GM12878 (cell line): ENCODE data around the gene IL17RA. TPM values are rescaled to one million over a fixed set of nuclear protein-coding genes. Genes with fewer than 3 reads are reported as not detected.

Experiments used
- ATAC-seq: fragments of 200-7000 bp; cut with Tn5 transposase; 3 replicates; pipeline ENCODE4 v1.9.1; 2020; ENCODE audit warnings: mild to moderate bottlenecking, moderate library complexity
- BruUV-seq: library from RNA; stranded (reverse); fragments of 400-500 nt; replicated peaks from 2 replicates; lab custom pipeline; 2021; lab: Mats Ljungman, UMichigan
- CTCF ChIA-PET: fragments of 300-600 bp; sonication (Branson Sonifier 250); formaldehyde crosslinking; extraction: SDS; loops from one replicate; lab custom pipeline; 2021; ENCODE audit warnings: inconsistent platforms; lab: Yijun Ruan, JAX
- POLR2A ChIA-PET: fragments of 350-600 bp; formaldehyde crosslinking; extraction: SDS; loops from one replicate; lab custom pipeline; 2021; ENCODE audit warnings: inconsistent platforms; lab: Charles Lee
- RAD21 ChIA-PET: fragments of 300-600 bp; sonication (Branson Sonifier 250); formaldehyde crosslinking; loops from one replicate; lab custom pipeline; 2023; ENCODE audit warnings: antibody characterized with exemption; ENCODE audit not compliant: unreplicated experiment; lab: Charles Lee
- SMC1A ChIA-PET: fragments of 300-600 bp; sonication (Branson Sonifier 250); formaldehyde crosslinking; loops from one replicate; lab custom pipeline; 2023; ENCODE audit not compliant: unreplicated experiment, uncharacterized antibody; lab: Charles Lee
- DNase-seq: peaks from one replicate; pipeline ENCODE4 v3.0.0-alpha.2; 2011; ENCODE audit warnings: low read depth, low spot score
- FAIRE-seq: peaks from 3 replicates; lab custom pipeline; 2011; peaks lifted over from hg19 to GRCh38; lab: Jason Lieb, UNC
- H2AFZ ChIP-seq: 2 replicates; pipeline ENCODE4 v1.6.0; 2011; ENCODE audit warnings: low read depth, low read length, control low read depth; ENCODE audit not compliant: control insufficient read depth
- H3K27ac ChIP-seq: 2 replicates; pipeline ENCODE4 v1.5.1; 2011; ENCODE audit warnings: control low read depth; ENCODE audit not compliant: control insufficient read depth, insufficient read depth
- H3K27me3 ChIP-seq, 2 experiments: replicated peaks in 1 of 2; 2 replicates each; pipeline versions ENCODE4 v1.6.0 to v1.6.1; 2011; ENCODE audit warnings: low read length in 1 of 2; ENCODE audit not compliant: control insufficient read depth in 2 of 2, insufficient read depth in 2 of 2
- H3K36me3 ChIP-seq, 2 experiments: 2 replicates each; pipeline ENCODE4 v1.5.1; 2011; ENCODE audit warnings: low read length in 1 of 2; ENCODE audit not compliant: control insufficient read depth in 2 of 2, insufficient read depth in 2 of 2
- H3K4me1 ChIP-seq: 2 replicates; pipeline ENCODE4 v1.6.1; 2011; ENCODE audit warnings: mild to moderate bottlenecking, low read length, moderate library complexity, mixed read lengths; ENCODE audit not compliant: control insufficient read depth, insufficient read depth
- H3K4me2 ChIP-seq: 2 replicates; pipeline ENCODE4 v1.6.0; 2011; ENCODE audit warnings: control low read depth; ENCODE audit not compliant: control insufficient read depth, insufficient read depth
- H3K4me3 ChIP-seq: fragments of 200-600 bp; sonication (generic); 2 replicates; pipeline ENCODE4 v1.5.1; 2016
- H3K79me2 ChIP-seq: 2 replicates; pipeline ENCODE4 v1.6.0; 2011; ENCODE audit warnings: low read length; ENCODE audit not compliant: control insufficient read depth, insufficient read depth
- H3K9ac ChIP-seq: 2 replicates; pipeline ENCODE4 v1.8.0; 2011; ENCODE audit warnings: low read length, control low read depth, mixed read lengths; ENCODE audit not compliant: control insufficient read depth, insufficient read depth
- H3K9me3 ChIP-seq: replicated peaks from 3 replicates; pipeline ENCODE4 v1.5.1; 2011; ENCODE audit warnings: mild to moderate bottlenecking, low read length; ENCODE audit not compliant: control insufficient read depth, insufficient read depth
- H4K20me1 ChIP-seq: 2 replicates; pipeline ENCODE4 v1.6.0; 2011; ENCODE audit not compliant: control insufficient read depth, insufficient read depth
- BACH1 ChIP-seq: fragments of 450-650 bp; IDR thresholded peaks from 2 replicates; pipeline ENCODE4 v1.6.1; 2017; ENCODE audit warnings: mild to moderate bottlenecking, borderline replicate concordance
- BMI1 ChIP-seq: fragments of 450-650 bp; IDR thresholded peaks from 2 replicates; pipeline ENCODE4 v1.6.1; 2016; ENCODE audit warnings: mild to moderate bottlenecking, moderate library complexity, borderline replicate concordance
- CHD2 ChIP-seq: IDR thresholded peaks from 2 replicates; pipeline ENCODE4 v1.6.1; 2011; ENCODE audit warnings: low read depth, low read length, improper control_type of control experiment, borderline replicate concordance
- DPF2 ChIP-seq: fragments of 450-650 bp; IDR thresholded peaks from 2 replicates; pipeline ENCODE4 v1.6.1; 2017; ENCODE audit warnings: mild to moderate bottlenecking
- MEF2A ChIP-seq: IDR thresholded peaks from 2 replicates; pipeline ENCODE4 v1.6.1; 2011; ENCODE audit warnings: low read depth, mild to moderate bottlenecking, low read length, moderate library complexity; ENCODE audit not compliant: insufficient read depth
- POLR2A ChIP-seq: IDR thresholded peaks from 2 replicates; pipeline ENCODE4 v1.6.1; 2011; ENCODE audit warnings: low read depth, mild to moderate bottlenecking, low read length
- POU2F2 ChIP-seq: IDR thresholded peaks from 3 replicates; pipeline ENCODE4 v1.6.1; 2011; ENCODE audit warnings: low read depth, mild to moderate bottlenecking, low read length, borderline replicate concordance
- RAD51 ChIP-seq: fragments of 450-650 bp; IDR thresholded peaks from 2 replicates; pipeline ENCODE4 v1.6.1; 2016; ENCODE audit warnings: moderate library complexity, mild to moderate bottlenecking, inconsistent platforms
- SP1 ChIP-seq: IDR thresholded peaks from one replicate; pipeline ENCODE4 v1.6.1; 2011; ENCODE audit warnings: low read depth, low read length
- STAT3 ChIP-seq: IDR thresholded peaks from 2 replicates; pipeline ENCODE4 v1.6.1; 2011; ENCODE audit warnings: low read depth, low read length, improper control_type of control experiment
- TBL1XR1 ChIP-seq: IDR thresholded peaks from 2 replicates; pipeline ENCODE4 v1.6.1; 2012; ENCODE audit warnings: low read depth, low read length, improper control_type of control experiment
- ZNF384 ChIP-seq: IDR thresholded peaks from 2 replicates; pipeline ENCODE4 v1.6.1; 2012; ENCODE audit warnings: low read depth, mild to moderate bottlenecking, low read length, improper control_type of control experiment, borderline replicate concordance
- ZNF622 ChIP-seq: fragments of 450-650 bp; IDR thresholded peaks from 2 replicates; pipeline ENCODE4 v1.6.1; 2017; ENCODE audit warnings: mild to moderate bottlenecking, inconsistent platforms
- WGBS: methylation state at CpG from one replicate; pipeline ENCODE4 v1.1.6; 2016; ENCODE audit warnings: low lambda C conversion rate; ENCODE audit not compliant: insufficient replicate concordance, insufficient coverage; ENCODE audit errors: missing lambda C conversion rate; 5-methylcytosine and 5-hydroxymethylcytosine counted together
- in situ Hi-C: fragments of 300-500 bp; cut with MboI; formaldehyde crosslinking; loops from 9 replicates; pipeline ENCODE4 v1.14.3; 2018; ENCODE audit warnings: mixed read lengths
- intact Hi-C: fragments of 100-400 bp; cut with micrococcal nuclease; formaldehyde crosslinking; loops from one replicate; pipeline ENCODE4 v1.14.2; 2022; ENCODE audit not compliant: unreplicated experiment
- polyA plus RNA-seq, 11 experiments: library from polyadenylated mRNA; depleted of rRNA in 4 of 11; unstranded in 6 of 11; stranded (reverse) in 5 of 11; fragments of >200 nt; fragmentation: Nextera tagmentation in 4 of 11; fragmentation: Illumina TruSeq in 1 of 11; extraction: Ambion mirVana in 4 of 11; extraction: Trizol in 1 of 11; gene quantifications; 1 replicate in 1 of 11; 2 replicates in 10 of 11; pipeline versions ENCODE4 v1.2.1 to v1.2.3, GENCODE V29; 2011 to 2016; ENCODE audit warnings: inconsistent platforms in 2 of 11, missing spikeins in 2 of 11, low read depth in 1 of 11
- total RNA-seq, 4 experiments: library from RNA; depleted of rRNA in 3 of 4; stranded (reverse); fragments of >200 nt in 3 of 4; fragmentation: Illumina TruSeq in 1 of 4; extraction: Trizol in 1 of 4; gene quantifications; 2 replicates each; pipeline versions ENCODE4 v1.2.1 to v1.2.3, GENCODE V29; 2013 to 2021
- TF ChIP-seq, protein P1 (sequence below): IDR thresholded peaks from 2 replicates; pipeline ENCODE4 v1.6.1; 2011; ENCODE audit warnings: mild to moderate bottlenecking, low read depth, low read length, moderate library complexity; ENCODE audit not compliant: insufficient replicate concordance
- TF ChIP-seq, protein P2 (sequence below): fragments of 450-650 bp; IDR thresholded peaks from 2 replicates; pipeline ENCODE4 v1.6.1; 2016; ENCODE audit warnings: mild to moderate bottlenecking
- TF ChIP-seq, protein P3 (sequence below): fragments of 450-650 bp; IDR thresholded peaks from 2 replicates; pipeline ENCODE4 v1.6.1; 2017; ENCODE audit warnings: mild to moderate bottlenecking, moderate library complexity
- TF ChIP-seq, protein P4 (sequence below): fragments of 450-650 bp; formaldehyde crosslinking; IDR thresholded peaks from 2 replicates; pipeline ENCODE4 v1.4.0; 2022; ENCODE audit warnings: mild to moderate bottlenecking, moderate library complexity

IL17RA gene
- total and polyA plus RNA-seq, 10 of the 15 experiments (the other 5 are each of a cell fraction or from before 2014, with no cell fraction given): 0.71 to 10.2 (median 4.2) TPM

DNA sequence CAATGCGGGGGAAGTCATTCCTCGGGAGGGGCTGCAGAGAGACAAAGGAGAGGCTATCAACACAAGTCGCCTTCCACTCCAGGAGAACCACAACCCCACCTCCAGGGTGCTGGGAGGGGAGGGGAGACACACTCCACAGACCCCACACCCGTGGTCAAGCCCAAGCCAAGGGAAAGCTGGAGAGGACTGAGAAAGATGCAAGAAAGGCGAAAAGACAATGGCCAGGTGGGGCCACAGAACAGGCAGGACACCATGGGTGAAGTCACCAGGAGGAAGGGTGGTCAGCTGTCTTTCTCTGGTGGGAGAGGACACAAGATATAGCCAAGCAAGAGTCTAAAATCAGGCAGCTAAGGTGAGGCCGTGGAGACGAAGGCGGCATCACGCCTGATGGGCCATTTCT is 58.3 kb downstream of the IL17RA start:
- no peak overlapping the region for H3K4me2 ChIP-seq
- H2AFZ ChIP-seq: no peak overlapping the region
- no peaks in the 10 kb centered on the region for H3K27me3 ChIP-seq
- no peaks in the 10 kb centered on the region for H3K4me1 ChIP-seq
- no peak overlapping the region for H3K9ac ChIP-seq
- intact Hi-C loops: no loop called here
- no peak for ATAC-seq
- no TSS peak for BruUV-seq
- peaks cover 9 to 28% of the 10 kb centered on the region in 2 experiments; a peak in 3 of 4 replicates for H3K36me3 ChIP-seq
- no peak for DNase-seq
- H3K9me3 ChIP-seq: no peaks in the 10 kb centered on the region
- H3K27ac ChIP-seq: no peak overlapping the region
- no peaks in the 10 kb centered on the region for H4K20me1 ChIP-seq
- POLR2A ChIA-PET: interaction anchor here (1.2 kb wide), 1 partner anchor 47 kb away, joined by 3 read pairs; no protein-coding TSS in a partner anchor
- 85% methylated on average over 9 of the region's 9 CpGs for WGBS
- RAD21 ChIA-PET: no interaction called here
- SMC1A ChIA-PET: no interaction called here
- CTCF ChIA-PET: no interaction called here
- FAIRE-seq: no peak
- in situ Hi-C loops: no loop called here
- H3K4me3 ChIP-seq: no peak overlapping the region
- H3K79me2 ChIP-seq: no peaks in the 10 kb centered on the region
- TF ChIP-seq ZNF384 (no peak), MEF2A (no peak), CHD2 (no peak), ZNF622 (no peak), POLR2A (no peak), POU2F2 (no peak), STAT3 (no peak), TBL1XR1 (no peak), RAD51 (no peak), DPF2 (no peak), BMI1 (no peak), BACH1 (no peak), SP1 (no peak)
- TF ChIP-seq, protein P1, sequence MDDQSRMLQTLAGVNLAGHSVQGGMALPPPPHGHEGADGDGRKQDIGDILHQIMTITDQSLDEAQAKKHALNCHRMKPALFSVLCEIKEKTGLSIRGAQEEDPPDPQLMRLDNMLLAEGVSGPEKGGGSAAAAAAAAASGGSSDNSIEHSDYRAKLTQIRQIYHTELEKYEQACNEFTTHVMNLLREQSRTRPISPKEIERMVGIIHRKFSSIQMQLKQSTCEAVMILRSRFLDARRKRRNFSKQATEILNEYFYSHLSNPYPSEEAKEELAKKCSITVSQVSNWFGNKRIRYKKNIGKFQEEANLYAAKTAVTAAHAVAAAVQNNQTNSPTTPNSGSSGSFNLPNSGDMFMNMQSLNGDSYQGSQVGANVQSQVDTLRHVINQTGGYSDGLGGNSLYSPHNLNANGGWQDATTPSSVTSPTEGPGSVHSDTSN: no peak
- TF ChIP-seq, protein P2, sequence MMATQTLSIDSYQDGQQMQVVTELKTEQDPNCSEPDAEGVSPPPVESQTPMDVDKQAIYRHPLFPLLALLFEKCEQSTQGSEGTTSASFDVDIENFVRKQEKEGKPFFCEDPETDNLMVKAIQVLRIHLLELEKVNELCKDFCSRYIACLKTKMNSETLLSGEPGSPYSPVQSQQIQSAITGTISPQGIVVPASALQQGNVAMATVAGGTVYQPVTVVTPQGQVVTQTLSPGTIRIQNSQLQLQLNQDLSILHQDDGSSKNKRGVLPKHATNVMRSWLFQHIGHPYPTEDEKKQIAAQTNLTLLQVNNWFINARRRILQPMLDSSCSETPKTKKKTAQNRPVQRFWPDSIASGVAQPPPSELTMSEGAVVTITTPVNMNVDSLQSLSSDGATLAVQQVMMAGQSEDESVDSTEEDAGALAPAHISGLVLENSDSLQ: no peak
- TF ChIP-seq, protein P3, sequence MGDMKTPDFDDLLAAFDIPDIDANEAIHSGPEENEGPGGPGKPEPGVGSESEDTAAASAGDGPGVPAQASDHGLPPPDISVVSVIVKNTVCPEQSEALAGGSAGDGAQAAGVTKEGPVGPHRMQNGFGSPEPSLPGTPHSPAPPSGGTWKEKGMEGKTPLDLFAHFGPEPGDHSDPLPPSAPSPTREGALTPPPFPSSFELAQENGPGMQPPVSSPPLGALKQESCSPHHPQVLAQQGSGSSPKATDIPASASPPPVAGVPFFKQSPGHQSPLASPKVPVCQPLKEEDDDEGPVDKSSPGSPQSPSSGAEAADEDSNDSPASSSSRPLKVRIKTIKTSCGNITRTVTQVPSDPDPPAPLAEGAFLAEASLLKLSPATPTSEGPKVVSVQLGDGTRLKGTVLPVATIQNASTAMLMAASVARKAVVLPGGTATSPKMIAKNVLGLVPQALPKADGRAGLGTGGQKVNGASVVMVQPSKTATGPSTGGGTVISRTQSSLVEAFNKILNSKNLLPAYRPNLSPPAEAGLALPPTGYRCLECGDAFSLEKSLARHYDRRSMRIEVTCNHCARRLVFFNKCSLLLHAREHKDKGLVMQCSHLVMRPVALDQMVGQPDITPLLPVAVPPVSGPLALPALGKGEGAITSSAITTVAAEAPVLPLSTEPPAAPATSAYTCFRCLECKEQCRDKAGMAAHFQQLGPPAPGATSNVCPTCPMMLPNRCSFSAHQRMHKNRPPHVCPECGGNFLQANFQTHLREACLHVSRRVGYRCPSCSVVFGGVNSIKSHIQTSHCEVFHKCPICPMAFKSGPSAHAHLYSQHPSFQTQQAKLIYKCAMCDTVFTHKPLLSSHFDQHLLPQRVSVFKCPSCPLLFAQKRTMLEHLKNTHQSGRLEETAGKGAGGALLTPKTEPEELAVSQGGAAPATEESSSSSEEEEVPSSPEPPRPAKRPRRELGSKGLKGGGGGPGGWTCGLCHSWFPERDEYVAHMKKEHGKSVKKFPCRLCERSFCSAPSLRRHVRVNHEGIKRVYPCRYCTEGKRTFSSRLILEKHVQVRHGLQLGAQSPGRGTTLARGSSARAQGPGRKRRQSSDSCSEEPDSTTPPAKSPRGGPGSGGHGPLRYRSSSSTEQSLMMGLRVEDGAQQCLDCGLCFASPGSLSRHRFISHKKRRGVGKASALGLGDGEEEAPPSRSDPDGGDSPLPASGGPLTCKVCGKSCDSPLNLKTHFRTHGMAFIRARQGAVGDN: no peak
- TF ChIP-seq, protein P4, sequence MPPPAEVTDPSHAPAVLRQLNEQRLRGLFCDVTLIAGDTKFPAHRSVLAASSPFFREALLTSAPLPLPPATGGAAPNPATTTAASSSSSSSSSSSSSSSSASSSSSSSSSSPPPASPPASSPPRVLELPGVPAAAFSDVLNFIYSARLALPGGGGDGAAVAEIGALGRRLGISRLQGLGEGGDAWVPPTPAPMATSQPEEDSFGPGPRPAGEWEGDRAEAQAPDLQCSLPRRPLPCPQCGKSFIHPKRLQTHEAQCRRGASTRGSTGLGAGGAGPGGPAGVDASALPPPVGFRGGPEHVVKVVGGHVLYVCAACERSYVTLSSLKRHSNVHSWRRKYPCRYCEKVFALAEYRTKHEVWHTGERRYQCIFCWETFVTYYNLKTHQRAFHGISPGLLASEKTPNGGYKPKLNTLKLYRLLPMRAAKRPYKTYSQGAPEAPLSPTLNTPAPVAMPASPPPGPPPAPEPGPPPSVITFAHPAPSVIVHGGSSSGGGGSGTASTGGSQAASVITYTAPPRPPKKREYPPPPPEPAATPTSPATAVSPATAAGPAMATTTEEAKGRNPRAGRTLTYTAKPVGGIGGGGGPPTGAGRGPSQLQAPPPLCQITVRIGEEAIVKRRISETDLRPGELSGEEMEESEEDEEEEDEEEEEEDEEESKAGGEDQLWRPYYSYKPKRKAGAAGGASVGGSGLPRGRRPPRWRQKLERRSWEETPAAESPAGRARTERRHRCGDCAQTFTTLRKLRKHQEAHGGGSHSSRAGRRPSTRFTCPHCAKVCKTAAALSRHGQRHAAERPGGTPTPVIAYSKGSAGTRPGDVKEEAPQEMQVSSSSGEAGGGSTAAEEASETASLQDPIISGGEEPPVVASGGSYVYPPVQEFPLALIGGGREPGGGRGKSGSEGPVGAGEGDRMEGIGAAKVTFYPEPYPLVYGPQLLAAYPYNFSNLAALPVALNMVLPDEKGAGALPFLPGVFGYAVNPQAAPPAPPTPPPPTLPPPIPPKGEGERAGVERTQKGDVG: no peak
